Lower leg skin (tissue), 4 donors: ENCODE measurements around the gene BMP8A. TPM values are rescaled to one million over a fixed set of nuclear protein-coding genes. Genes with fewer than 3 reads are reported as not detected.
"Not testable (repeated sequence)": the region's sequence is repeated elsewhere in the genome, so short reads cannot be mapped to it uniquely, and the experiment has no call there.

Experiments
- DNase-seq, 2 donors: peaks; one replicate each; pipeline ENCODE4 v3.0.0-alpha.2; 2019; ENCODE audit warnings: low spot score in 2 of 2
- H3K4me3 ChIP-seq: fragments of 200-600 bp; sonication (generic); 2 replicates; pipeline ENCODE4 v1.5.1; 2017; ENCODE audit warnings: mild to moderate bottlenecking, low read depth; ENCODE audit not compliant: poor library complexity, severe bottlenecking
- CTCF ChIP-seq, 3 donors: fragments of 450-650 bp; IDR thresholded peaks; one replicate each; pipeline ENCODE4 v1.5.1; 2016; ENCODE audit warnings: antibody characterized with exemption in 3 of 3, mild to moderate bottlenecking in 3 of 3, moderate library complexity in 2 of 3
- POLR2A ChIP-seq, 2 donors: fragments of 450-650 bp; IDR thresholded peaks; one replicate each; pipeline ENCODE4 v1.6.1; 2016 to 2017; ENCODE audit warnings: antibody characterized with exemption in 2 of 2, mild to moderate bottlenecking in 1 of 2, moderate library complexity in 1 of 2
- whole genome bisulfite sequencing, 2 donors: methylation state at CpG; one replicate each; pipeline ENCODE4 v1.1.5; 2018; 5-methylcytosine and 5-hydroxymethylcytosine counted together
- intact Hi-C: fragments of 100-400 bp; cut with DNase I; formaldehyde crosslinking; loops from one replicate; pipeline ENCODE4 v1.15.0; 2023; ENCODE audit warnings: low total_unique reads
- total RNA-seq, 4 donors: library from RNA; depleted of rRNA; stranded (reverse); fragments of >200 nt; gene quantifications; one replicate each; pipeline ENCODE4 v1.1.0, GENCODE V29; 2016

Gene BMP8A
- total RNA-seq, 4 donors from 2014 or later = 0.81 to 0.91 TPM; not detected in 2

- peak in 1 of 2 donors; percentile 53 for DNase-seq
- intact Hi-C loops = no loop called here
- TF ChIP-seq CTCF (IDR thresholded peaks at IDR 0.05) = no peak
- TF ChIP-seq POLR2A (IDR thresholded peaks at IDR 0.05) = no peak
- WGBS, 2 donors = 81 to 86% methylated on average over 11 to 12 of the region's 14 CpGs
- no peak overlapping the region for H3K4me3 ChIP-seq
Observed at GRCh38 chr1:39494671-39495410, 3.4 kb downstream of the BMP8A start.

- intact Hi-C loops, H3K4me3 ChIP-seq, DNase-seq: not testable (repeated sequence)
- 92 to 96% methylated on average over 5 of the region's 5 CpGs for WGBS, 2 donors
Observed at GRCh38 chr1:39496520-39496919, 5.1 kb downstream of the BMP8A start.

GRCh38 chr1:39497585-39497984 is 6.1 kb downstream of the BMP8A start:
- H3K4me3 ChIP-seq = no peak overlapping the region
- DNase-seq = no peak
- no peak for TF ChIP-seq CTCF (IDR thresholded peaks at IDR 0.05)
- no peak for TF ChIP-seq POLR2A (IDR thresholded peaks at IDR 0.05)
- intact Hi-C loops = no loop called here
- WGBS, 2 donors = 68 to 78% methylated on average over 3 of the region's 5 CpGs

- intact Hi-C loops, H3K4me3 ChIP-seq, DNase-seq: not testable (repeated sequence)
- WGBS, 2 donors = 78 to 81% methylated on average over 7 to 9 of the region's 9 CpGs
Observed at GRCh38 chr1:39498096-39498710, 6.8 kb downstream of the BMP8A start.

GRCh38 chr1:39498821-39499220 is 7.4 kb downstream of the BMP8A start:
- DNase-seq, H3K4me3 ChIP-seq, intact Hi-C loops: not testable (repeated sequence)

GRCh38 chr1:39499668-39500067 is 8.2 kb downstream of the BMP8A start:
- 82% methylated on average over 5 of the region's 5 CpGs for WGBS, 2 donors
- TF ChIP-seq POLR2A (IDR thresholded peaks at IDR 0.05) (no peak), CTCF (IDR thresholded peaks at IDR 0.05) (no peak)
- intact Hi-C loops = no loop called here
- no peak overlapping the region for H3K4me3 ChIP-seq
- no peak for DNase-seq

More at GRCh38 chr1:39498821-39499220, 7.4 kb downstream of the BMP8A start:
- 95 to 98% methylated on average over 7 to 8 of the region's 15 CpGs for WGBS, 2 donors

GRCh38 chr1:39500862-39501389 is 9.5 kb downstream of the BMP8A start:
- intact Hi-C loops = no loop called here
- TF ChIP-seq POLR2A (IDR thresholded peaks at IDR 0.05) = no peak
- TF ChIP-seq CTCF (IDR thresholded peaks at IDR 0.05) = no peak
- 45 to 52% methylated on average over 4 of the region's 4 CpGs for WGBS, 2 donors
- no peak overlapping the region for H3K4me3 ChIP-seq
- no peak for DNase-seq
